H1 (cell line): ENCODE results near the gene OR6B2. TPM values are rescaled to one million over a fixed set of nuclear protein-coding genes. Genes with fewer than 3 reads are reported as not detected.

ENCODE experiments used
- CTCF ChIA-PET: fragments of 300-600 bp; sonication (Branson Sonifier 250); formaldehyde crosslinking; loops from one replicate; lab custom pipeline; 2021; ENCODE audit not compliant: partially characterized antibody; lab: Charles Lee
- POLR2A ChIA-PET: fragments of 300-600 bp; sonication (Branson Sonifier 250); formaldehyde crosslinking; loops from one replicate; lab custom pipeline; 2021; ENCODE audit warnings: inconsistent platforms; ENCODE audit not compliant: partially characterized antibody; lab: Charles Lee
- DNase-seq, 2 experiments: peaks; one replicate each; pipeline versions ENCODE4 v3.0.0 to v3.0.0-alpha.2; 2010 to 2022; ENCODE audit warnings: low spot score in 2 of 2, low read depth in 1 of 2, mixed read lengths in 1 of 2
- FAIRE-seq: peaks from 2 replicates; lab custom pipeline; 2011; peaks lifted over from hg19 to GRCh38; lab: Jason Lieb, UNC
- H2AFZ ChIP-seq: 2 replicates; pipeline ENCODE4 v1.8.1; 2012; ENCODE audit warnings: low read length, inconsistent platforms
- H2AK5ac ChIP-seq: 2 replicates; pipeline ENCODE4 v1.6.1; 2013; ENCODE audit warnings: low read depth, low read length
- H2BK120ac ChIP-seq: replicated peaks from 2 replicates; pipeline ENCODE3; 2013; ENCODE audit warnings: low read depth, low read length, inconsistent platforms
- H2BK12ac ChIP-seq: 2 replicates; pipeline ENCODE4 v1.6.1; 2013; ENCODE audit warnings: low read depth, low read length
- H2BK15ac ChIP-seq: 2 replicates; pipeline ENCODE4 v1.6.1; 2013; ENCODE audit warnings: low read length
- H2BK20ac ChIP-seq: 2 replicates; pipeline ENCODE4 v1.6.1; 2013; ENCODE audit warnings: low read length
- H2BK5ac ChIP-seq: 2 replicates; pipeline ENCODE4 v1.6.1; 2013; ENCODE audit warnings: low read depth, low read length
- H3K14ac ChIP-seq: 2 replicates; pipeline ENCODE4 v1.6.1; 2013; ENCODE audit warnings: inconsistent platforms; ENCODE audit not compliant: insufficient read length
- H3K18ac ChIP-seq: 2 replicates; pipeline ENCODE4 v1.6.1; 2013; ENCODE audit warnings: low read length; ENCODE audit errors: extremely low read depth
- H3K23ac ChIP-seq: 2 replicates; pipeline ENCODE4 v1.6.1; 2013; ENCODE audit warnings: inconsistent platforms; ENCODE audit not compliant: insufficient read length
- H3K23me2 ChIP-seq: 2 replicates; pipeline ENCODE4 v1.6.1; 2013; ENCODE audit warnings: low read depth, low read length
- H3K27ac ChIP-seq: 2 replicates; pipeline ENCODE4 v1.6.1; 2011; ENCODE audit warnings: low read depth, low read length, inconsistent platforms
- H3K27me3 ChIP-seq, 4 experiments: replicated peaks in 1 of 4; 1 replicate in 1 of 4; 2 replicates in 3 of 4; pipeline versions ENCODE4 v1.6.1 to v1.8.1; 2011 to 2013; ENCODE audit warnings: low read length in 3 of 4, mild to moderate bottlenecking in 3 of 4, inconsistent platforms in 2 of 4, mixed read lengths in 2 of 4, moderate library complexity in 1 of 4; ENCODE audit not compliant: control insufficient read depth in 3 of 4, insufficient read depth in 3 of 4; ENCODE audit errors: extremely low read depth in 1 of 4
- H3K36me3 ChIP-seq, 4 experiments: 2 replicates each; pipeline versions ENCODE4 v1.6.1 to v1.8.1; 2011 to 2013; ENCODE audit warnings: mild to moderate bottlenecking in 4 of 4, low read length in 3 of 4, moderate library complexity in 2 of 4, control low read depth in 1 of 4, inconsistent platforms in 1 of 4; ENCODE audit not compliant: insufficient read depth in 4 of 4, control insufficient read depth in 2 of 4
- H3K4ac ChIP-seq: replicated peaks from 2 replicates; pipeline ENCODE3; 2013; ENCODE audit warnings: low read length, low read depth, mixed read lengths, inconsistent platforms; ENCODE audit not compliant: insufficient read length
- H3K4me1 ChIP-seq, 4 experiments: replicated peaks in 1 of 4; 1 replicate in 1 of 4; 2 replicates in 3 of 4; pipeline versions ENCODE4 v1.6.1 to v1.8.1; 2011 to 2013; ENCODE audit warnings: low read length in 3 of 4, inconsistent platforms in 2 of 4, mixed read lengths in 1 of 4; ENCODE audit not compliant: insufficient read depth in 4 of 4, control insufficient read depth in 3 of 4
- H3K4me2 ChIP-seq, 2 experiments: 2 replicates each; pipeline versions ENCODE4 v1.6.1 to v1.8.1; 2011 to 2013; ENCODE audit warnings: low read depth in 2 of 2, low read length in 2 of 2, control low read depth in 1 of 2, inconsistent platforms in 1 of 2, mild to moderate bottlenecking in 1 of 2; ENCODE audit not compliant: insufficient read depth in 1 of 2
- H3K4me3 ChIP-seq, 4 experiments: fragments of 200-600, 300-600 bp in 1 of 4; sonication (generic), shearing (Covaris generic), sonication (Bioruptor Twin) in 1 of 4; 2 replicates each; pipeline versions ENCODE4 v1.5.1 to v1.8.1; 2011 to 2016; ENCODE audit warnings: low read length in 4 of 4, low read depth in 3 of 4, control low read depth in 2 of 4, inconsistent platforms in 2 of 4, mild to moderate bottlenecking in 2 of 4, mixed read lengths in 1 of 4, moderate library complexity in 1 of 4; ENCODE audit not compliant: insufficient read depth in 2 of 4; ENCODE audit errors: extremely low read depth in 1 of 4
- H3K56ac ChIP-seq: replicated peaks from 2 replicates; pipeline ENCODE3; 2013; ENCODE audit warnings: low read depth, mild to moderate bottlenecking, mixed read lengths, low read length, inconsistent platforms; ENCODE audit not compliant: insufficient read length
- H3K79me1 ChIP-seq: 2 replicates; pipeline ENCODE4 v1.6.1; 2013; ENCODE audit warnings: low read depth, low read length, control low read depth
- H3K79me2 ChIP-seq, 2 experiments: 2 replicates each; pipeline versions ENCODE4 v1.6.1 to v1.8.1; 2012 to 2013; ENCODE audit warnings: low read length in 2 of 2, mild to moderate bottlenecking in 2 of 2, inconsistent platforms in 1 of 2; ENCODE audit not compliant: insufficient read depth in 2 of 2, control insufficient read depth in 1 of 2
- H3K9ac ChIP-seq, 4 experiments: replicated peaks in 1 of 4; 1 replicate in 1 of 4; 2 replicates in 3 of 4; pipeline versions ENCODE4 v1.6.1 to v1.8.1; 2011 to 2013; ENCODE audit warnings: low read depth in 3 of 4, low read length in 3 of 4, control low read depth in 2 of 4, mild to moderate bottlenecking in 2 of 4, moderate library complexity in 2 of 4, inconsistent platforms in 1 of 4; ENCODE audit errors: extremely low read depth in 1 of 4
- H3K9me3 ChIP-seq, 2 experiments: 2 replicates each; pipeline versions ENCODE4 v1.6.1 to v1.8.1; 2012 to 2013; ENCODE audit warnings: mild to moderate bottlenecking in 2 of 2, moderate library complexity in 2 of 2, control low read depth in 1 of 2, inconsistent platforms in 1 of 2, low read depth in 1 of 2, low read length in 1 of 2, mixed read lengths in 1 of 2; ENCODE audit not compliant: insufficient read depth in 2 of 2
- H4K20me1 ChIP-seq, 2 experiments: replicated peaks in 1 of 2; 2 replicates each; pipeline versions ENCODE3 to v1.8.1; 2011 to 2013; ENCODE audit warnings: inconsistent platforms in 2 of 2, low read length in 2 of 2, mild to moderate bottlenecking in 1 of 2; ENCODE audit not compliant: insufficient read depth in 2 of 2, control insufficient read depth in 1 of 2
- H4K5ac ChIP-seq: 2 replicates; pipeline ENCODE4 v1.6.1; 2013; ENCODE audit warnings: low read length, low read depth, mixed read lengths, inconsistent platforms; ENCODE audit not compliant: insufficient read length
- H4K8ac ChIP-seq: 2 replicates; pipeline ENCODE4 v1.8.0; 2013; ENCODE audit warnings: mild to moderate bottlenecking, moderate library complexity, low read length, inconsistent platforms; ENCODE audit not compliant: insufficient read depth; ENCODE audit errors: extremely low read depth
- H4K91ac ChIP-seq: replicated peaks from 2 replicates; pipeline ENCODE3; 2013; ENCODE audit warnings: low read length, mixed read lengths, inconsistent platforms; ENCODE audit not compliant: insufficient read length
- JUN ChIP-seq: IDR thresholded peaks from 2 replicates; pipeline ENCODE4 v1.6.1; 2011; ENCODE audit warnings: low read depth, mild to moderate bottlenecking, improper control_type of control experiment, low read length
- POU5F1 ChIP-seq: IDR thresholded peaks from 2 replicates; pipeline ENCODE4 v1.6.1; 2011; ENCODE audit warnings: low read depth, mild to moderate bottlenecking, low read length, moderate library complexity
- RBBP5 ChIP-seq: IDR thresholded peaks from 2 replicates; pipeline ENCODE4 v1.7.1; 2012; ENCODE audit warnings: low read depth, mild to moderate bottlenecking, inconsistent platforms, low read length, moderate library complexity, borderline replicate concordance
- RFX5 ChIP-seq: IDR thresholded peaks from 2 replicates; pipeline ENCODE4 v1.6.1; 2011; ENCODE audit warnings: low read depth, low read length, improper control_type of control experiment, borderline replicate concordance
- WGBS, 2 experiments: shearing (Covaris generic) in 1 of 2; methylation state at CpG; one replicate each; pipeline versions ENCODE4 v1.1.6 to v1.1.7; 2013 to 2015; ENCODE audit warnings: low lambda C conversion rate in 2 of 2, mixed read lengths in 2 of 2, inconsistent platforms in 1 of 2, low coverage in 1 of 2, missing lambda C conversion rate in 1 of 2; ENCODE audit not compliant: insufficient replicate concordance in 2 of 2, insufficient coverage in 1 of 2, insufficient read length in 1 of 2; ENCODE audit errors: extremely low coverage in 1 of 2, missing lambda C conversion rate in 1 of 2; 5-methylcytosine and 5-hydroxymethylcytosine counted together
- polyA plus RNA-seq, 7 experiments: library from polyadenylated mRNA; depleted of rRNA in 3 of 7; stranded (reverse) in 5 of 7; unstranded in 2 of 7; fragments of >200 nt in 5 of 7; fragments of 200-250 nt in 2 of 7; gene quantifications; 1 replicate in 5 of 7; 2 replicates in 1 of 7; 4 replicates in 1 of 7; pipeline versions ENCODE4 v1.2.1 to v1.2.3, GENCODE V29; 2011 to 2013; ENCODE audit warnings: missing spikeins in 2 of 7, mixed read lengths in 2 of 7
- total RNA-seq: library from RNA; stranded (reverse); fragmentation: NEBNext Ultra II Directional; extraction: Animal tissue kit (Norgen Biotek cat#: 25700); gene quantifications from 2 replicates; pipeline ENCODE4 v1.2.1, GENCODE V29; 2021

The OR6B2 gene
- total and polyA plus RNA-seq, 2 of the 8 experiments (the other 6 are each of a cell fraction or from before 2014, with no cell fraction given) = not detected

DNA sequence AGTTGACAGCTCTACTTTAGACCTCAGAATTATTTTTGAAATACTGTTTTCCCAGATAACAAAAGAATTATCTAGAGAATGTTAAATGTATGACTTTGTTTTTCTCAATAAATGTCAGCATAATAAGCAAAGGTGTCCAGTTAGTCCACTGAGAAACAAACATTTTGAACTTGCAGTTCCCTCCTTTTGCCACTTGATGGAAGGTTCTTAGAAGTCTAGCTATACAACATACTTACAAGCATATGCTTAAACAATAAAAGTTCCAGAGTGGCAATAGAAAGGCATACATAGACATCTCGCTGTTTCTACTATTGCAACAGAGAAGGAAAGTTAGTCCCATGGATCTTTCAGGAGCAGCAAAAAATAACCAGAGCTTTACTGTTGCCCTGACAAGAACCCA lies 16.9 kb downstream of the OR6B2 start:
- Histone ChIP-seq H3K27me3 (no peaks in the 10 kb centered on the region), H2AK5ac (no peak overlapping the region), H3K23ac (no peak overlapping the region), H4K20me1 (peaks cover 2 to 17% of the 10 kb centered on the region in 2 experiments), H2BK12ac (no peak overlapping the region), H3K14ac (no peak overlapping the region), H3K4me1 (no peaks in the 10 kb centered on the region), H2BK5ac (no peak overlapping the region), H3K23me2 (no peaks in the 10 kb centered on the region), H3K36me3 (peaks cover 6 to 44% (median 29%) of the 10 kb centered on the region in 4 experiments; a peak in 7 of 8 replicates), H3K9ac (no peak overlapping the region), H4K91ac (no peak overlapping the region)
- no peak for TF ChIP-seq JUN
- TF ChIP-seq POU5F1 = no peak
- no peak for TF ChIP-seq RBBP5
- TF ChIP-seq RFX5 = no peak
- TF ChIP-seq, all 59 proteins: peak for 0
- no peak overlapping the region for H3K4ac ChIP-seq
- no peak overlapping the region for H2AFZ ChIP-seq
- H2BK15ac ChIP-seq = no peak overlapping the region
- no peak overlapping the region for H2BK120ac ChIP-seq
- no peak overlapping the region for H3K18ac ChIP-seq
- H4K5ac ChIP-seq = no peak overlapping the region
- H3K4me3 ChIP-seq = no peak overlapping the region
- DNase-seq = no peak
- H2BK20ac ChIP-seq = no peak overlapping the region
- CTCF ChIA-PET = interaction anchor here (0.6 to 3.1 kb wide), 7 partner anchors 8 to 1647 kb away, joined by 3 to 14 read pairs (median 4); no protein-coding TSS in a partner anchor
- no peak overlapping the region for H3K4me2 ChIP-seq
- H3K27ac ChIP-seq = no peak overlapping the region
- POLR2A ChIA-PET = interaction anchor here (0.6 to 0.9 kb wide), 2 partner anchors 9 to 931 kb away, joined by 3 read pairs; no protein-coding TSS in a partner anchor
- no peak for FAIRE-seq
- H3K9me3 ChIP-seq = no peaks in the 10 kb centered on the region
- peaks cover 4% of the 10 kb centered on the region; the same call in 1 of the 2 replicates for H3K79me1 ChIP-seq
- H3K79me2 ChIP-seq = no peaks in the 10 kb centered on the region
- WGBS, 2 experiments = 80% methylated on average over 1 of the region's 1 CpG; no CpG with 5 or more reads in 1 of the 2 experiments
- H4K8ac ChIP-seq = no peak overlapping the region
- no peak overlapping the region for H3K56ac ChIP-seq
